Hepatocyte (in vitro differentiated cells): ENCODE results near the gene RPS5. TPM values are rescaled to one million over a fixed set of nuclear protein-coding genes. Genes with fewer than 3 reads are reported as not detected.

ENCODE experiments used
- DNase-seq: peaks from one replicate; pipeline ENCODE4 v3.0.0-alpha.2; 2016; ENCODE audit warnings: low spot score
- H2AFZ ChIP-seq: fragments of 200-600 bp; sonication (generic); 2 replicates; pipeline ENCODE4 v1.6.0; 2016; ENCODE audit warnings: antibody characterized with exemption, mild to moderate bottlenecking
- H3K27ac ChIP-seq: fragments of 200-600 bp; sonication (generic); 2 replicates; pipeline ENCODE4 v1.5.1; 2016; ENCODE audit warnings: mild to moderate bottlenecking
- H3K27me3 ChIP-seq: fragments of 200-600 bp; sonication (generic); 2 replicates; pipeline ENCODE4 v1.6.1; 2016
- H3K36me3 ChIP-seq: fragments of 200-600 bp; sonication (generic); replicated peaks from 2 replicates; pipeline ENCODE4 v1.5.1; 2016; ENCODE audit warnings: low read depth; ENCODE audit not compliant: insufficient read depth
- H3K4me1 ChIP-seq: fragments of 200-600 bp; sonication (generic); 2 replicates; pipeline ENCODE4 v1.5.1; 2016; ENCODE audit warnings: mild to moderate bottlenecking, moderate library complexity; ENCODE audit not compliant: insufficient read depth
- H3K4me2 ChIP-seq: fragments of 200-600 bp; sonication (generic); 2 replicates; pipeline ENCODE4 v1.6.0; 2016
- H3K4me3 ChIP-seq: fragments of 200-600 bp; sonication (generic); 2 replicates; pipeline ENCODE4 v1.5.1; 2016; ENCODE audit warnings: mild to moderate bottlenecking
- H3K79me2 ChIP-seq: fragments of 200-600 bp; sonication (generic); 2 replicates; pipeline ENCODE4 v1.6.0; 2017; ENCODE audit warnings: mild to moderate bottlenecking
- H3K9me2 ChIP-seq: fragments of 200-600 bp; sonication (generic); replicated peaks from 2 replicates; pipeline ENCODE4 v1.6.0; 2017; ENCODE audit warnings: mild to moderate bottlenecking; ENCODE audit not compliant: insufficient read depth
- H3K9me3 ChIP-seq: fragments of 200-600 bp; sonication (generic); 2 replicates; pipeline ENCODE4 v1.5.1; 2016; ENCODE audit warnings: low read depth, mild to moderate bottlenecking
- H4K20me1 ChIP-seq: fragments of 200-600 bp; sonication (generic); 2 replicates; pipeline ENCODE4 v1.6.0; 2016; ENCODE audit warnings: mild to moderate bottlenecking; ENCODE audit not compliant: insufficient read depth, poor library complexity, severe bottlenecking
- CTCF ChIP-seq: fragments of 200-600 bp; sonication (generic); IDR thresholded peaks from 2 replicates; pipeline ENCODE4 v1.5.1; 2016; ENCODE audit warnings: antibody characterized with exemption, mild to moderate bottlenecking; ENCODE audit not compliant: poor library complexity
- EZH2 ChIP-seq: fragments of 200-600 bp; sonication (generic); IDR thresholded peaks from 2 replicates; pipeline ENCODE4 v1.6.1; 2016; ENCODE audit warnings: antibody characterized with exemption, mild to moderate bottlenecking, borderline replicate concordance
- EZH2phosphoT487 ChIP-seq: fragments of 200-600 bp; sonication (generic); IDR thresholded peaks from one replicate; pipeline ENCODE4 v1.6.1; 2018; ENCODE audit warnings: antibody characterized with exemption, mild to moderate bottlenecking, low read depth, moderate library complexity; ENCODE audit not compliant: unreplicated experiment, severe bottlenecking
- WGBS: methylation state at CpG from one replicate; pipeline ENCODE4 v1.1.6; 2016; ENCODE audit warnings: low lambda C conversion rate; ENCODE audit errors: missing lambda C conversion rate; 5-methylcytosine and 5-hydroxymethylcytosine counted together
- polyA plus RNA-seq: library from polyadenylated mRNA; unstranded; fragments of >200 nt; fragmentation: Nextera tagmentation; extraction: Ambion mirVana; gene quantifications from 2 replicates; pipeline ENCODE4 v1.2.1, GENCODE V29; 2016
- total RNA-seq: library from RNA; depleted of rRNA; stranded (reverse); fragments of >200 nt; gene quantifications from 2 replicates; pipeline ENCODE4 v1.2.3, GENCODE V29; 2014

RPS5 gene
- total and polyA plus RNA-seq, 2 experiments from 2014 or later = 565 to 1,644 TPM

GRCh38 chr19:58385313-58385890 is 1.7 kb upstream of the RPS5 start:
- peak overlapping the region; percentile 99 for H3K27ac ChIP-seq
- WGBS = 91% methylated on average over 9 of the region's 9 CpGs
- H3K9me3 ChIP-seq = no peaks in the 10 kb centered on the region
- H3K4me1 ChIP-seq = peaks cover 24% of the 10 kb centered on the region
- H4K20me1 ChIP-seq = no peaks in the 10 kb centered on the region
- H3K4me3 ChIP-seq = no peak overlapping the region
- peaks cover 48% of the 10 kb centered on the region for H3K79me2 ChIP-seq
- H2AFZ ChIP-seq = peak overlapping the region; percentile 59
- no peaks in the 10 kb centered on the region for H3K27me3 ChIP-seq
- peak overlapping the region; percentile 86 for H3K4me2 ChIP-seq
- H3K9me2 ChIP-seq = no peaks in the 10 kb centered on the region
- H3K36me3 ChIP-seq = no peaks in the 10 kb centered on the region
- TF ChIP-seq CTCF (no peak), EZH2 (no peak), EZH2phosphoT487 (no peak)
- DNase-seq = no peak

GRCh38 chr19:58385891-58386575 is 1.0 kb upstream of the RPS5 start:
- Histone ChIP-seq H3K9me3 (no peaks in the 10 kb centered on the region), H2AFZ (peak overlapping the region; percentile 59), H3K4me1 (peaks cover 24% of the 10 kb centered on the region), H3K9me2 (no peaks in the 10 kb centered on the region), H3K36me3 (no peaks in the 10 kb centered on the region), H3K79me2 (peaks cover 53% of the 10 kb centered on the region), H4K20me1 (peaks cover under 1% of the 10 kb centered on the region), H3K4me3 (peak overlapping the region; percentile 37), H3K27ac (peak overlapping the region; percentile 99), H3K27me3 (no peaks in the 10 kb centered on the region), H3K4me2 (peak overlapping the region; percentile 86)
- no peak for DNase-seq
- 16% methylated on average over 34 of the region's 36 CpGs for WGBS
- TF ChIP-seq EZH2 (no peak), CTCF (no peak)

GRCh38 chr19:58387338-58388174 is 487 bp downstream of the RPS5 start:
- DNase-seq = no peak
- peak overlapping the region; percentile 60 for H3K4me3 ChIP-seq
- H3K27ac ChIP-seq = peak overlapping the region; percentile 55
- peaks cover 8% of the 10 kb centered on the region for H4K20me1 ChIP-seq
- H3K79me2 ChIP-seq = peaks cover 44% of the 10 kb centered on the region
- peaks cover 19% of the 10 kb centered on the region for H3K4me1 ChIP-seq
- H3K36me3 ChIP-seq = no peaks in the 10 kb centered on the region
- no peaks in the 10 kb centered on the region for H3K27me3 ChIP-seq
- H2AFZ ChIP-seq = no peak overlapping the region
- H3K4me2 ChIP-seq = peak overlapping the region; percentile 95
- H3K9me2 ChIP-seq = no peaks in the 10 kb centered on the region
- TF ChIP-seq EZH2phosphoT487 (no peak), EZH2 (no peak), CTCF (no peak)
- no peaks in the 10 kb centered on the region for H3K9me3 ChIP-seq
- WGBS = 10% methylated on average over 39 of the region's 39 CpGs
